Measurements from ENCODE around the gene METTL23. TPM values are rescaled to one million over a fixed set of nuclear protein-coding genes. Genes with fewer than 3 reads are reported as not detected.

The METTL23 gene
- total RNA-seq, 3 donors from 2014 or later (not counting 1 experiment from before 2014, with no cell fraction given) = 31.9 to 57.7 (median 34.2) TPM

GRCh38 chr17:76747716-76748363, 21.2 kb downstream of the METTL23 start:
- no peaks in the 10 kb centered on the region for H3K27me3 ChIP-seq (ENCODE audit: control insufficient read depth, insufficient read depth, low read length)
- Mint-ChIP-seq H3K27ac (no peak overlapping the region), H3K36me3 (no peaks in the 10 kb centered on the region), H3K4me1 (no peaks in the 10 kb centered on the region), H3K27me3 (ENCODE audit: low read depth in 2 of 2) (no peaks in the 10 kb centered on the region), H3K9me3 (no peaks in the 10 kb centered on the region), H3K4me3 (no peak overlapping the region)
- ATAC-seq (no peak), DNase-seq (no peak)
- H3K27ac ChIP-seq (ENCODE audit: low read length) = no peak overlapping the region
- no peaks in the 10 kb centered on the region for H3K9me3 ChIP-seq (ENCODE audit: control insufficient read depth, insufficient read depth, low read length)
- 89% methylated on average over 9 of the region's 9 CpGs for WGBS (ENCODE audit: insufficient coverage)
- TF ChIP-seq CTCF (IDR thresholded peaks at IDR 0.05) = no peak
- H3K4me1 ChIP-seq (ENCODE audit: control insufficient read depth, insufficient read depth, low read length) = peaks cover 12% of the 10 kb centered on the region
- no peak overlapping the region for H3K4me3 ChIP-seq (ENCODE audit: low read length)
- intact Hi-C loops (cut with micrococcal nuclease) = no loop called here
- H3K36me3 ChIP-seq (ENCODE audit: control insufficient read depth, insufficient read depth, low read length) = peaks cover 32% of the 10 kb centered on the region

GRCh38 chr17:76748657-76749056, 22.0 kb downstream of the METTL23 start:
- no peaks in the 10 kb centered on the region for H3K36me3 Mint-ChIP-seq

GRCh38 chr17:76751416-76751993, 24.9 kb downstream of the METTL23 start:
- no peak overlapping the region for H3K27ac ChIP-seq (ENCODE audit: low read length)
- Mint-ChIP-seq H3K9me3 (no peaks in the 10 kb centered on the region), H3K4me1 (peaks cover 0 to 8% of the 10 kb centered on the region in 2 donors), H3K36me3 (no peaks in the 10 kb centered on the region), H3K27me3 (ENCODE audit: low read depth in 2 of 2) (no peaks in the 10 kb centered on the region), H3K4me3 (no peak overlapping the region), H3K27ac (peak overlapping the region in 1 of 2 donors; percentile 27)
- peaks cover 11% of the 10 kb centered on the region for H3K36me3 ChIP-seq (ENCODE audit: control insufficient read depth, insufficient read depth, low read length)
- H3K27me3 ChIP-seq (ENCODE audit: control insufficient read depth, insufficient read depth, low read length) = no peaks in the 10 kb centered on the region
- no peaks in the 10 kb centered on the region for H3K9me3 ChIP-seq (ENCODE audit: control insufficient read depth, insufficient read depth, low read length)
- WGBS (ENCODE audit: insufficient coverage) = no CpG with 5 or more reads among the region's 3 CpGs
- H3K4me1 ChIP-seq (ENCODE audit: control insufficient read depth, insufficient read depth, low read length) = peaks cover 19% of the 10 kb centered on the region
- DNase-seq (no peak), ATAC-seq (no peak)
- TF ChIP-seq CTCF (IDR thresholded peaks at IDR 0.05) = no peak
- H3K4me3 ChIP-seq (ENCODE audit: low read length) = no peak overlapping the region
- intact Hi-C loops (cut with micrococcal nuclease) = no loop called here

More at GRCh38 chr17:76748657-76749056, 22.0 kb downstream of the METTL23 start:
- Histone ChIP-seq H3K27ac (ENCODE audit: low read length) (no peak overlapping the region), H3K27me3 (ENCODE audit: control insufficient read depth, insufficient read depth, low read length) (no peaks in the 10 kb centered on the region), H3K4me1 (ENCODE audit: control insufficient read depth, insufficient read depth, low read length) (peaks cover 18% of the 10 kb centered on the region), H3K4me3 (ENCODE audit: low read length) (no peak overlapping the region), H3K36me3 (ENCODE audit: control insufficient read depth, insufficient read depth, low read length) (peaks cover 27% of the 10 kb centered on the region), H3K9me3 (ENCODE audit: control insufficient read depth, insufficient read depth, low read length) (no peaks in the 10 kb centered on the region)
- Mint-ChIP-seq H3K9me3 (no peaks in the 10 kb centered on the region), H3K27me3 (ENCODE audit: low read depth in 2 of 2) (no peaks in the 10 kb centered on the region), H3K4me1 (peaks cover 0 to 6% of the 10 kb centered on the region in 2 donors), H3K27ac (no peak overlapping the region), H3K4me3 (no peak overlapping the region)
- intact Hi-C loops (cut with micrococcal nuclease) = no loop called here
- ATAC-seq (no peak), DNase-seq (no peak)
- 100% methylated on average over 1 of the region's 1 CpG for WGBS (ENCODE audit: insufficient coverage)
- TF ChIP-seq CTCF (IDR thresholded peaks at IDR 0.05) = no peak

Data from natural killer cell (primary cell).